Measurements from ENCODE around the gene TALDO1. TPM values are rescaled to one million over a fixed set of nuclear protein-coding genes. Genes with fewer than 3 reads are reported as not detected.

Gene TALDO1
- total and polyA plus RNA-seq, 2 experiments from 2014 or later, result 353 to 402 TPM

DNA sequence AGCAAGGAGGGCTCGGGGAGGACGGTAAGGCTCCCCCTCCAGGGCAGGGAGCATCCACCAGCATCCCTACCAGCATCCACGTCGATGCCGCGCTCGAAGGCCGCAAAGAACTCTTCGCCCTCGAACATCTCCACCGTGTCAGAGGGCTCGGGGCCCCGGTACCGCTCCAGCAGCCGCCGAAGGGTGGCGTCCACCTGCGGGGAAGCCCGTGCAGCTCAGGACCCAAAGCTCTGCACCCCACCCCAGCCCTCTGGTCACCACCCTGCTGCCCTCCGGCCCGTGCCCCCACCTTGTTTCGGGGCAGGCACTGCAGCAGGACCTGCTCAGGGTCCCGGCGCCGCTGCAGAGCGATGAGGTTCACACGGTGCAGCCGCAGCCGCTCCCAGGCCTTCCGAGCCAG, 53.2 kb downstream of the TALDO1 start:
- H3K4me3 Mint-ChIP-seq, result no peak overlapping the region
- no peak overlapping the region for H3K4me3 ChIP-seq
- H3K27ac ChIP-seq (ENCODE audit: low read depth), result no peak overlapping the region
- no peaks in the 10 kb centered on the region; the same call in 1 of the 2 replicates for H3K79me2 ChIP-seq (replicated peaks; ENCODE audit: insufficient read depth)
- no peaks in the 10 kb centered on the region for H3K27me3 ChIP-seq (ENCODE audit: insufficient read depth)
- peaks cover 14% of the 10 kb centered on the region; the same call in 2 of the 3 replicates for H3K4me1 Mint-ChIP-seq
- DNase-seq (ENCODE audit: low spot score) (no peak), ATAC-seq (no peak)
- H3K27ac Mint-ChIP-seq, result no peak overlapping the region
- H3K9me2 ChIP-seq (ENCODE audit: insufficient read depth), result no peaks in the 10 kb centered on the region
- H3K36me3 Mint-ChIP-seq (ENCODE audit: low read depth), result peaks cover 2% of the 10 kb centered on the region; the same call in 1 of the 3 replicates
- peaks cover 15% of the 10 kb centered on the region; the same call in 1 of the 2 replicates for H3F3A ChIP-seq (replicated peaks; ENCODE audit: low read depth)
- peaks cover 10% of the 10 kb centered on the region for H3K27me3 Mint-ChIP-seq (ENCODE audit: insufficient read depth, low read depth, poor library complexity)
- no peaks in the 10 kb centered on the region for H3K36me3 ChIP-seq (ENCODE audit: insufficient read depth)
- H3K4me2 ChIP-seq, result no peak overlapping the region
- H3K4me1 ChIP-seq (ENCODE audit: insufficient read depth), result peaks cover 15% of the 10 kb centered on the region; the same call in 1 of the 2 replicates
- H3K9me3 Mint-ChIP-seq, result no peaks in the 10 kb centered on the region
- no peak for TF ChIP-seq STAT1 (IDR thresholded peaks at IDR 0.05; ENCODE audit: unreplicated experiment)
- H4K20me1 ChIP-seq (replicated peaks; ENCODE audit: insufficient read depth), result no peaks in the 10 kb centered on the region
- H2AFZ ChIP-seq, result no peak overlapping the region

DNA sequence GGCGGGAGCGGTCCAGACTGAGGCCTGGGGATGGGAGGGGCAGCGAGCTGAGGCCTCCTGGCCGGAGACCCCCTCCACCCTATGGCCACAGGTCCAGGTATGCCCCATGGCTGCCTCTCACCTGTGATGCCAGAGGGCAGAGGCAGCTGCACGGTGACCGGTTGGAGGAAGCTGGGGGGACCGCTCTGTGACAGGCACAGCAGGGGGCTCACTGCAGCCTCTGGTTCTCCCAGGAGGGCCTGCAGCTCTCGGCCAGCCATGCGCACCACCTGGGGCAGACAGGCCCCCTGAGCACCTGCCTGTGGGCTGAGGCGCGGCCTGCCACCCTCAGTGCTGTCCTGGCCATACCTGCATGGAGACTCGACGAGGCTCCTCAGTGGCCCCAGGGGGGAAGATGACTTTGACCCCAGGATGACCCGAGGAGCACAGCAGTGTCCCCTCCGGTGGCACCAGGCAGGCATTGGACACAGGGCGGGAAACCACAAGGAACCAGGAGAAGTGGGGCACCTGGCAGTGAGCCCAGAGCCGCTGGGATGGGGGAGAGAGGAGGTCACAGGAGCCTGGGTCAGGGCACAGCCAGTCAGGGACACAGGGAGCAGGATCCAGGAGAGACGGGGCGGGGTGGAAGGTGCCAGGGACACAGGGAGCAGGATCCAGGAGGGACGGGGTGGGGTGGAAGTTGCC, 54.0 kb downstream of the TALDO1 start:
- Histone ChIP-seq H3K36me3 (ENCODE audit: insufficient read depth) (no peaks in the 10 kb centered on the region), H4K20me1 (replicated peaks; ENCODE audit: insufficient read depth) (no peaks in the 10 kb centered on the region), H3F3A (replicated peaks; ENCODE audit: low read depth) (peaks cover 20% of the 10 kb centered on the region; the same call in 1 of the 2 replicates), H3K4me1 (ENCODE audit: insufficient read depth) (peaks cover 15% of the 10 kb centered on the region; the same call in 1 of the 2 replicates), H3K9me2 (ENCODE audit: insufficient read depth) (no peaks in the 10 kb centered on the region), H2AFZ (no peak overlapping the region), H3K4me3 (no peak overlapping the region), H3K79me2 (replicated peaks; ENCODE audit: insufficient read depth) (no peaks in the 10 kb centered on the region; the same call in 1 of the 2 replicates), H3K27ac (ENCODE audit: low read depth) (no peak overlapping the region), H3K27me3 (ENCODE audit: insufficient read depth) (no peaks in the 10 kb centered on the region), H3K4me2 (no peak overlapping the region)
- ATAC-seq, result no peak
- Mint-ChIP-seq H3K4me1 (peaks cover 12% of the 10 kb centered on the region; the same call in 2 of the 3 replicates), H3K9me3 (no peaks in the 10 kb centered on the region), H3K27ac (no peak overlapping the region), H3K36me3 (ENCODE audit: low read depth) (peaks cover 2% of the 10 kb centered on the region; the same call in 1 of the 3 replicates), H3K27me3 (ENCODE audit: insufficient read depth, low read depth, poor library complexity) (peaks cover 11% of the 10 kb centered on the region), H3K4me3 (no peak overlapping the region)
- no peak for DNase-seq (ENCODE audit: low spot score)
- TF ChIP-seq, protein P1, sequence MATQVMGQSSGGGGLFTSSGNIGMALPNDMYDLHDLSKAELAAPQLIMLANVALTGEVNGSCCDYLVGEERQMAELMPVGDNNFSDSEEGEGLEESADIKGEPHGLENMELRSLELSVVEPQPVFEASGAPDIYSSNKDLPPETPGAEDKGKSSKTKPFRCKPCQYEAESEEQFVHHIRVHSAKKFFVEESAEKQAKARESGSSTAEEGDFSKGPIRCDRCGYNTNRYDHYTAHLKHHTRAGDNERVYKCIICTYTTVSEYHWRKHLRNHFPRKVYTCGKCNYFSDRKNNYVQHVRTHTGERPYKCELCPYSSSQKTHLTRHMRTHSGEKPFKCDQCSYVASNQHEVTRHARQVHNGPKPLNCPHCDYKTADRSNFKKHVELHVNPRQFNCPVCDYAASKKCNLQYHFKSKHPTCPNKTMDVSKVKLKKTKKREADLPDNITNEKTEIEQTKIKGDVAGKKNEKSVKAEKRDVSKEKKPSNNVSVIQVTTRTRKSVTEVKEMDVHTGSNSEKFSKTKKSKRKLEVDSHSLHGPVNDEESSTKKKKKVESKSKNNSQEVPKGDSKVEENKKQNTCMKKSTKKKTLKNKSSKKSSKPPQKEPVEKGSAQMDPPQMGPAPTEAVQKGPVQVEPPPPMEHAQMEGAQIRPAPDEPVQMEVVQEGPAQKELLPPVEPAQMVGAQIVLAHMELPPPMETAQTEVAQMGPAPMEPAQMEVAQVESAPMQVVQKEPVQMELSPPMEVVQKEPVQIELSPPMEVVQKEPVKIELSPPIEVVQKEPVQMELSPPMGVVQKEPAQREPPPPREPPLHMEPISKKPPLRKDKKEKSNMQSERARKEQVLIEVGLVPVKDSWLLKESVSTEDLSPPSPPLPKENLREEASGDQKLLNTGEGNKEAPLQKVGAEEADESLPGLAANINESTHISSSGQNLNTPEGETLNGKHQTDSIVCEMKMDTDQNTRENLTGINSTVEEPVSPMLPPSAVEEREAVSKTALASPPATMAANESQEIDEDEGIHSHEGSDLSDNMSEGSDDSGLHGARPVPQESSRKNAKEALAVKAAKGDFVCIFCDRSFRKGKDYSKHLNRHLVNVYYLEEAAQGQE (IDR thresholded peaks at IDR 0.05; ENCODE audit: unreplicated experiment), result no peak
- TF ChIP-seq POLR2AphosphoS5 (IDR thresholded peaks at IDR 0.05; ENCODE audit: low read depth) (no peak), EZH2phosphoT487 (IDR thresholded peaks at IDR 0.05; ENCODE audit: unreplicated experiment) (no peak), NANOG (IDR thresholded peaks at IDR 0.05; ENCODE audit: borderline replicate concordance) (no peak), EZH2 (IDR thresholded peaks at IDR 0.05; ENCODE audit: low read depth, unreplicated experiment) (no peak), ZNF114 (CRISPR knock-in tag; IDR thresholded peaks at IDR 0.05) (no peak), JUNB (IDR thresholded peaks at IDR 0.05; ENCODE audit: unreplicated experiment) (no peak), ZNF331 (CRISPR knock-in tag; IDR thresholded peaks at IDR 0.05; ENCODE audit: low read depth) (no peak), STAT1 (IDR thresholded peaks at IDR 0.05; ENCODE audit: unreplicated experiment) (no peak)
- TF ChIP-seq, protein P2, sequence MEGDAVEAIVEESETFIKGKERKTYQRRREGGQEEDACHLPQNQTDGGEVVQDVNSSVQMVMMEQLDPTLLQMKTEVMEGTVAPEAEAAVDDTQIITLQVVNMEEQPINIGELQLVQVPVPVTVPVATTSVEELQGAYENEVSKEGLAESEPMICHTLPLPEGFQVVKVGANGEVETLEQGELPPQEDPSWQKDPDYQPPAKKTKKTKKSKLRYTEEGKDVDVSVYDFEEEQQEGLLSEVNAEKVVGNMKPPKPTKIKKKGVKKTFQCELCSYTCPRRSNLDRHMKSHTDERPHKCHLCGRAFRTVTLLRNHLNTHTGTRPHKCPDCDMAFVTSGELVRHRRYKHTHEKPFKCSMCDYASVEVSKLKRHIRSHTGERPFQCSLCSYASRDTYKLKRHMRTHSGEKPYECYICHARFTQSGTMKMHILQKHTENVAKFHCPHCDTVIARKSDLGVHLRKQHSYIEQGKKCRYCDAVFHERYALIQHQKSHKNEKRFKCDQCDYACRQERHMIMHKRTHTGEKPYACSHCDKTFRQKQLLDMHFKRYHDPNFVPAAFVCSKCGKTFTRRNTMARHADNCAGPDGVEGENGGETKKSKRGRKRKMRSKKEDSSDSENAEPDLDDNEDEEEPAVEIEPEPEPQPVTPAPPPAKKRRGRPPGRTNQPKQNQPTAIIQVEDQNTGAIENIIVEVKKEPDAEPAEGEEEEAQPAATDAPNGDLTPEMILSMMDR (conservative IDR thresholded peaks at IDR 0.05; ENCODE audit: low read depth in 2 of 2), result no peak
- TF ChIP-seq, protein P3, sequence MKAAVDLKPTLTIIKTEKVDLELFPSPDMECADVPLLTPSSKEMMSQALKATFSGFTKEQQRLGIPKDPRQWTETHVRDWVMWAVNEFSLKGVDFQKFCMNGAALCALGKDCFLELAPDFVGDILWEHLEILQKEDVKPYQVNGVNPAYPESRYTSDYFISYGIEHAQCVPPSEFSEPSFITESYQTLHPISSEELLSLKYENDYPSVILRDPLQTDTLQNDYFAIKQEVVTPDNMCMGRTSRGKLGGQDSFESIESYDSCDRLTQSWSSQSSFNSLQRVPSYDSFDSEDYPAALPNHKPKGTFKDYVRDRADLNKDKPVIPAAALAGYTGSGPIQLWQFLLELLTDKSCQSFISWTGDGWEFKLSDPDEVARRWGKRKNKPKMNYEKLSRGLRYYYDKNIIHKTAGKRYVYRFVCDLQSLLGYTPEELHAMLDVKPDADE (IDR thresholded peaks at IDR 0.05), result no peak
